Esophagus (tissue), 2 donors: ENCODE measurements around the gene MAST3. TPM values are rescaled to one million over a fixed set of nuclear protein-coding genes. Genes with fewer than 3 reads are reported as not detected.

ENCODE experiments used
- H3K27ac ChIP-seq, 2 donors: one replicate each; pipeline ENCODE4 v1.5.1; 2013; ENCODE audit warnings: low read depth in 2 of 2, mild to moderate bottlenecking in 2 of 2, inconsistent platforms in 1 of 2, low read length in 1 of 2, moderate library complexity in 1 of 2
- H3K27me3 ChIP-seq, 2 donors: one replicate each; pipeline ENCODE4 v1.6.1; 2013; ENCODE audit warnings: low read length in 2 of 2, control low read depth in 1 of 2, mild to moderate bottlenecking in 1 of 2; ENCODE audit not compliant: insufficient read depth in 2 of 2, control insufficient read depth in 1 of 2
- H3K36me3 ChIP-seq, 2 donors: one replicate each; pipeline ENCODE4 v1.6.1; 2013; ENCODE audit warnings: low read length in 1 of 2; ENCODE audit not compliant: control insufficient read depth in 2 of 2, insufficient read depth in 2 of 2
- H3K4me1 ChIP-seq, 2 donors: one replicate each; pipeline ENCODE4 v1.6.1; 2013; ENCODE audit warnings: low read length in 1 of 2; ENCODE audit not compliant: control insufficient read depth in 2 of 2, insufficient read depth in 2 of 2
- H3K4me3 ChIP-seq, 2 donors: one replicate each; pipeline ENCODE4 v1.5.1; 2013; ENCODE audit warnings: low read length in 2 of 2, mild to moderate bottlenecking in 2 of 2, low read depth in 1 of 2, moderate library complexity in 1 of 2
- H3K9me3 ChIP-seq, 2 donors: one replicate each; pipeline ENCODE4 v1.6.1; 2013; ENCODE audit warnings: mild to moderate bottlenecking in 2 of 2, low read depth in 1 of 2, low read length in 1 of 2, moderate library complexity in 1 of 2; ENCODE audit not compliant: control insufficient read depth in 2 of 2, insufficient read depth in 1 of 2
- WGBS, 2 donors: extraction: QIAGEN DNeasy Blood & Tissue Kit; methylation state at CpG; one replicate each; pipeline ENCODE4 v1.1.7; 2013; 5-methylcytosine and 5-hydroxymethylcytosine counted together
- polyA plus RNA-seq, 2 donors: library from polyadenylated mRNA; stranded (reverse); fragments of 200-250 nt; gene quantifications; one replicate each; pipeline ENCODE4 v1.2.3, GENCODE V29; 2013
- donor health status: healthy with polysubstance abuse.
- donor health status: Bipolar disorder and iron deficiency.

Gene MAST3
- polyA plus RNA-seq, 2 donors = 1.5 to 2.5 TPM

- H3K27ac ChIP-seq = no peak overlapping the region
- 86 to 88% methylated on average over 6 of the region's 6 CpGs for WGBS, 2 donors
These were observed 37.1 kb upstream of the MAST3 start for GRCh38 chr19:18060472-18060871.

GRCh38 chr19:18062028-18062427, 35.5 kb upstream of the MAST3 start:
- no peak overlapping the region for H3K4me3 ChIP-seq
- H3K27ac ChIP-seq = no peak overlapping the region
- H3K36me3 ChIP-seq = no peaks in the 10 kb centered on the region
- H3K4me1 ChIP-seq = no peaks in the 10 kb centered on the region
- 53 to 58% methylated on average over 8 of the region's 8 CpGs for WGBS, 2 donors
- H3K27me3 ChIP-seq = no peaks in the 10 kb centered on the region
- H3K9me3 ChIP-seq = no peaks in the 10 kb centered on the region

More at GRCh38 chr19:18060472-18060871, 37.1 kb upstream of the MAST3 start:
- no peak overlapping the region for H3K4me3 ChIP-seq
- H3K27me3 ChIP-seq = no peaks in the 10 kb centered on the region
- H3K36me3 ChIP-seq = no peaks in the 10 kb centered on the region
- no peaks in the 10 kb centered on the region for H3K4me1 ChIP-seq
- no peaks in the 10 kb centered on the region for H3K9me3 ChIP-seq

GRCh38 chr19:18063463-18063862, 34.1 kb upstream of the MAST3 start:
- 69% methylated on average over 5 of the region's 5 CpGs for WGBS, 2 donors
- H3K36me3 ChIP-seq = no peaks in the 10 kb centered on the region
- no peaks in the 10 kb centered on the region for H3K4me1 ChIP-seq
- H3K9me3 ChIP-seq = no peaks in the 10 kb centered on the region
- H3K27ac ChIP-seq = no peak overlapping the region
- no peak overlapping the region for H3K4me3 ChIP-seq
- no peaks in the 10 kb centered on the region for H3K27me3 ChIP-seq

- Histone ChIP-seq H3K36me3 (no peaks in the 10 kb centered on the region), H3K9me3 (no peaks in the 10 kb centered on the region), H3K4me3 (no peak overlapping the region), H3K27me3 (no peaks in the 10 kb centered on the region), H3K27ac (no peak overlapping the region), H3K4me1 (no peaks in the 10 kb centered on the region)
- 91 to 95% methylated on average over 1 of the region's 1 CpG for WGBS, 2 donors
These were observed 32.4 kb upstream of the MAST3 start for GRCh38 chr19:18065173-18065495.

- Histone ChIP-seq H3K9me3 (no peaks in the 10 kb centered on the region), H3K4me1 (no peaks in the 10 kb centered on the region), H3K4me3 (no peak overlapping the region), H3K27me3 (no peaks in the 10 kb centered on the region), H3K36me3 (peaks cover 0 to 4% of the 10 kb centered on the region in 2 donors), H3K27ac (no peak overlapping the region)
- 93 to 94% methylated on average over 5 of the region's 5 CpGs for WGBS, 2 donors
These were observed 29.2 kb upstream of the MAST3 start for GRCh38 chr19:18068395-18068794.

GRCh38 chr19:18069383-18069782, 28.2 kb upstream of the MAST3 start:
- H3K9me3 ChIP-seq = no peaks in the 10 kb centered on the region
- no peak overlapping the region for H3K4me3 ChIP-seq
- no peaks in the 10 kb centered on the region for H3K27me3 ChIP-seq
- 85 to 88% methylated on average over 15 of the region's 15 CpGs for WGBS, 2 donors
- H3K4me1 ChIP-seq = no peaks in the 10 kb centered on the region
- H3K27ac ChIP-seq = no peak overlapping the region
- H3K36me3 ChIP-seq = peaks cover 0 to 4% of the 10 kb centered on the region in 2 donors

DNA sequence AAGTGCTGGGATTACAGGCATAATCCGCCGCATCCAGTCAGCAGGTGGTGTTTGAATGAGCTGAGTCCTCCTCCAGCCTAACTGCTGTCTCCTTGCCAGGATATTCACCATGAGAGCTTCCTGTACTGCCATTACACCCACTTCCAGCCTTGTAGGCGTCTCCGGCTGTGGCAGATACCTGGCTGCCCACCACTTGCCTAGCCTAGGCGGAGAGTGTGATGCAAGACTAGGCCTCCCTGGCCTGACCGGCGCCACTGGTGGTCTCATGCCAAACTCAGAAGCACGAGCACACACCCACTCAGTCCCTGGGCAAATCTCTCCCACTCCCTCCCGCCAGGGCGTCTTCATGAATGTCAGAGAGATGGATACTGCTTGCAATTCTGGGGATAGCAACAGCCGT, 27.4 kb upstream of the MAST3 start:
- Histone ChIP-seq H3K36me3 (peaks cover 0 to 4% of the 10 kb centered on the region in 2 donors), H3K4me3 (no peak overlapping the region), H3K9me3 (no peaks in the 10 kb centered on the region), H3K27me3 (no peaks in the 10 kb centered on the region), H3K27ac (no peak overlapping the region), H3K4me1 (no peaks in the 10 kb centered on the region)
- WGBS, 2 donors = 57 to 64% methylated on average over 11 of the region's 11 CpGs

- 90 to 92% methylated on average over 6 of the region's 6 CpGs for WGBS, 2 donors
- Histone ChIP-seq H3K4me3 (no peak overlapping the region), H3K9me3 (no peaks in the 10 kb centered on the region)
These were observed 25.2 kb upstream of the MAST3 start for GRCh38 chr19:18072335-18072734.

GRCh38 chr19:18073197-18073596, 24.4 kb upstream of the MAST3 start:
- H3K4me3 ChIP-seq = no peak overlapping the region
- no peaks in the 10 kb centered on the region for H3K9me3 ChIP-seq
- peaks cover 0 to 4% of the 10 kb centered on the region in 2 donors for H3K36me3 ChIP-seq
- 71 to 75% methylated on average over 4 of the region's 4 CpGs for WGBS, 2 donors
- no peaks in the 10 kb centered on the region for H3K27me3 ChIP-seq
- H3K27ac ChIP-seq = no peak overlapping the region
- H3K4me1 ChIP-seq = no peaks in the 10 kb centered on the region

More at GRCh38 chr19:18072335-18072734, 25.2 kb upstream of the MAST3 start:
- Histone ChIP-seq H3K27me3 (no peaks in the 10 kb centered on the region), H3K4me1 (no peaks in the 10 kb centered on the region), H3K36me3 (peaks cover 0 to 4% of the 10 kb centered on the region in 2 donors), H3K27ac (no peak overlapping the region)

- Histone ChIP-seq H3K4me1 (no peaks in the 10 kb centered on the region), H3K36me3 (peaks cover 0 to 4% of the 10 kb centered on the region in 2 donors), H3K27me3 (no peaks in the 10 kb centered on the region), H3K4me3 (no peak overlapping the region), H3K9me3 (no peaks in the 10 kb centered on the region), H3K27ac (no peak overlapping the region)
- WGBS, 2 donors = 77 to 84% methylated on average over 9 of the region's 9 CpGs
These were observed 23.4 kb upstream of the MAST3 start for GRCh38 chr19:18074192-18074591.
